A673 (cell line): ENCODE results near the gene TEK. TPM values are rescaled to one million over a fixed set of nuclear protein-coding genes. Genes with fewer than 3 reads are reported as not detected.

ENCODE experiments used
- BruUV-seq: library from RNA; stranded (reverse); fragments of 400-500 nt; replicated peaks from 2 replicates; lab custom pipeline; 2021; lab: Mats Ljungman, UMichigan
- CTCF ChIA-PET: fragments of 300-600 bp; sonication (Branson Sonifier 250); formaldehyde crosslinking; loops from one replicate; lab custom pipeline; 2022; ENCODE audit warnings: antibody characterized with exemption; lab: Charles Lee
- POLR2A ChIA-PET: fragments of 300-600 bp; sonication (Branson Sonifier 250); formaldehyde crosslinking; loops from one replicate; lab custom pipeline; 2022; ENCODE audit warnings: antibody characterized with exemption; ENCODE audit not compliant: low non-redundant PET; lab: Charles Lee
- DNase-seq: peaks from one replicate; pipeline ENCODE4 v3.0.0-alpha.2; 2015; ENCODE audit warnings: low spot score
- H3K27ac ChIP-seq: fragments of 200-600 bp; sonication (generic); 2 replicates; pipeline ENCODE4 v1.5.1; 2016; ENCODE audit warnings: mixed run types, low read depth, mild to moderate bottlenecking, mixed read lengths, antibody characterized with exemption, low read length; ENCODE audit not compliant: poor library complexity, severe bottlenecking
- H3K27me3 ChIP-seq: fragments of 200-600 bp; sonication (generic); replicated peaks from 2 replicates; pipeline ENCODE4 v1.6.1; 2017; ENCODE audit warnings: mixed run types, low read depth, mild to moderate bottlenecking, mixed read lengths, antibody characterized with exemption, low read length; ENCODE audit not compliant: insufficient read depth, poor library complexity
- H3K36me3 ChIP-seq: fragments of 200-600 bp; sonication (generic); 2 replicates; pipeline ENCODE4 v1.6.1; 2016; ENCODE audit warnings: mixed run types, mild to moderate bottlenecking, mixed read lengths, antibody characterized with exemption, low read length; ENCODE audit not compliant: insufficient read depth, poor library complexity, severe bottlenecking
- H3K4me1 ChIP-seq: fragments of 200-600 bp; sonication (generic); 2 replicates; pipeline ENCODE4 v1.6.1; 2017; ENCODE audit warnings: mixed run types, mild to moderate bottlenecking, mixed read lengths, antibody characterized with exemption, low read length; ENCODE audit not compliant: insufficient read depth, poor library complexity, severe bottlenecking
- H3K4me3 ChIP-seq: fragments of 200-600 bp; sonication (generic); 2 replicates; pipeline ENCODE4 v1.5.1; 2016; ENCODE audit warnings: low read depth, mixed run types, mild to moderate bottlenecking, mixed read lengths, low read length; ENCODE audit not compliant: poor library complexity, severe bottlenecking
- H3K9me3 ChIP-seq: fragments of 200-600 bp; sonication (generic); 2 replicates; pipeline ENCODE4 v1.6.1; 2016; ENCODE audit warnings: mixed run types, low read depth, mild to moderate bottlenecking, mixed read lengths, antibody characterized with exemption, low read length; ENCODE audit not compliant: poor library complexity, severe bottlenecking
- CTCF ChIP-seq: fragments of 300-800, 200-600 bp; sonication (generic); conservative IDR thresholded peaks from 2 replicates; pipeline ENCODE4 v1.5.1; 2017; ENCODE audit warnings: low read depth, mild to moderate bottlenecking, antibody characterized with exemption, low read length, moderate library complexity, mixed read lengths
- EZH2 ChIP-seq: fragments of 200-600 bp; sonication (generic); IDR thresholded peaks from 2 replicates; pipeline ENCODE4 v1.6.1; 2017; ENCODE audit warnings: borderline replicate concordance, low read depth, mild to moderate bottlenecking, mixed read lengths, antibody characterized with exemption, low read length; ENCODE audit not compliant: poor library complexity, severe bottlenecking
- intact Hi-C: fragments of 100-400 bp; cut with micrococcal nuclease; formaldehyde crosslinking; loops from one replicate; pipeline ENCODE4 v1.10.0; 2022; ENCODE audit not compliant: unreplicated experiment
- total RNA-seq: library from RNA; stranded (reverse); gene quantifications from 2 replicates; pipeline ENCODE4 v1.2.3, GENCODE V29; 2021

TEK gene
- total RNA-seq, 1 experiment from 2014 or later = not detected

- CTCF ChIA-PET = no interaction called here
- H3K4me1 ChIP-seq = no peaks in the 10 kb centered on the region
- H3K27me3 ChIP-seq = no peaks in the 10 kb centered on the region
- H3K9me3 ChIP-seq = no peaks in the 10 kb centered on the region
- TF ChIP-seq EZH2 (no peak), CTCF (no peak)
- no peak for DNase-seq
- POLR2A ChIA-PET = no interaction called here
- no peak overlapping the region for H3K27ac ChIP-seq
- no TSS peak for BruUV-seq
- no peak overlapping the region for H3K4me3 ChIP-seq
- H3K36me3 ChIP-seq = no peaks in the 10 kb centered on the region
- intact Hi-C loops = no loop called here
Observed at GRCh38 chr9:27279611-27280010, 170.6 kb downstream of the TEK start.

Other genes with a start within 250 kb of the TEK start
- gene CAAP1, start 216.4 kb upstream of the TEK start, total RNA-seq = 9.1 and 10.0 TPM in 2 replicates
- 35.4 and 36.4 TPM in 2 replicates for gene PLAA, start 162.0 kb upstream of the TEK start, total RNA-seq
- gene IFT74, start 152.8 kb upstream of the TEK start, total RNA-seq = 9.3 and 12.4 TPM in 2 replicates
- gene LRRC19, start 103.6 kb upstream of the TEK start, total RNA-seq = not detected in 2 replicates
- gene EQTN, start 187.9 kb downstream of the TEK start, total RNA-seq = not detected in 2 replicates